ENCODE measurements around the gene IRF9.

Gene IRF9

DNA sequence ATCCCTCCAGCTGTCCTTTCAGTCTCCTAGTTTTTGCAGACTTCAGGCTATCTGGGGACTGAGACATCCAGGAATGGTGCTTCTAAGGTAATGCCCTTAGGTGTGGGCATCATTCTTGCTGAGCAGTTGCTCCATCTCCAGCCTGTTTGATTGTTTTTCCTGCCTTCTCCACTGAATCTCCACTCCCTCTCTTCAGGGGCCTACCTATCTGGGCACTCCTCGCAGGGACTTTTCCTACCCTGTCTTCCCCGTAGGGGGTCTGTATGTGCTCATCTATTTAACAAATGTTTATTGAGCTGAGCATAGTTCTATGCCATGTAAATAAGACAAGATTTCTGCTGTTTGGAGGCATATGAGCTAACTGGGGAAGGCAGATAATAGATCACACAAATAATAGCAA, 28.1 kb upstream of the IRF9 start:
- H3K36me3 ChIP-seq (ENCODE audit: control insufficient read depth, insufficient read depth, low read length): no peaks in the 10 kb centered on the region
- no peak overlapping the region for H3K23ac ChIP-seq (ENCODE audit: low read length)
- H3K79me1 ChIP-seq (ENCODE audit: low read length): no peaks in the 10 kb centered on the region
- no peak overlapping the region for H4K8ac ChIP-seq (ENCODE audit: low read depth, low read length)
- H3K56ac ChIP-seq (ENCODE audit: low read length): no peak overlapping the region
- no peak overlapping the region for H3K4ac ChIP-seq (ENCODE audit: low read depth, low read length)
- no peak overlapping the region for H3K4me2 ChIP-seq (ENCODE audit: low read length)
- H2BK15ac ChIP-seq (replicated peaks; ENCODE audit: low read depth): no peak overlapping the region
- no peak overlapping the region for H3K18ac ChIP-seq (ENCODE audit: low read length)
- WGBS (ENCODE audit: extremely low coverage, insufficient coverage, low lambda C conversion rate): no CpG with 5 or more reads among the region's 2 CpGs
- no peak overlapping the region for H2AK5ac ChIP-seq (ENCODE audit: low read length)
- H3K27ac ChIP-seq (ENCODE audit: low read depth, low read length): no peak overlapping the region
- no peak overlapping the region for H4K5ac ChIP-seq (ENCODE audit: low read length)
- H3K27me3 ChIP-seq (ENCODE audit: insufficient read depth, low read length, poor library complexity): no peaks in the 10 kb centered on the region
- no peak overlapping the region for H3K4me3 ChIP-seq (ENCODE audit: low read length)
- H3K9ac ChIP-seq (ENCODE audit: low read length): no peak overlapping the region
- no peaks in the 10 kb centered on the region for H3K79me2 ChIP-seq (ENCODE audit: control insufficient read depth, insufficient read depth, low read length)
- no peak overlapping the region for H2BK5ac ChIP-seq (ENCODE audit: low read length)
- no peak for DNase-seq
- H2BK120ac ChIP-seq (ENCODE audit: low read depth, low read length): no peak overlapping the region
- H3K4me1 ChIP-seq (ENCODE audit: control insufficient read depth, low read depth, low read length): peaks cover 1% of the 10 kb centered on the region

DNA sequence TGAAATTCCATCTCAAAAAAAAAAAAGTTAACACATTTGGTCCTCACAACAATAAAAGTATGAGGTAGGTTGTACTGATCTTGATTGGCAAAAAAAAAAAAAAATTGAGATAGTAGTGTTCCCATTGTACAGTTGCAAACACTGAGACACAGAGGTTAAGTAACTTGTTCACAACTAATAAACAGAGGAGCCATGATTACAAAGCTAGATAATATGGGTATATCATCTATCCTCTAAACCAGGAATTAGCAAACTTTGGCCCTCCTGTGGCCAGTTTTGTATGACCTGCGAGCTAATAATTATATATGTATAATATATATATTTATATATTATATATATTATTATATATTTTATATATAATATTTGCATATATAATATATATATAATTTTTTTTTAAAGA, 27.3 kb upstream of the IRF9 start:
- DNase-seq: no peak
- Histone ChIP-seq H2BK120ac (ENCODE audit: low read depth, low read length) (no peak overlapping the region), H3K79me2 (ENCODE audit: control insufficient read depth, insufficient read depth, low read length) (no peaks in the 10 kb centered on the region), H3K56ac (ENCODE audit: low read length) (no peak overlapping the region), H2BK5ac (ENCODE audit: low read length) (no peak overlapping the region), H3K23ac (ENCODE audit: low read length) (no peak overlapping the region), H3K4me2 (ENCODE audit: low read length) (no peak overlapping the region), H3K18ac (ENCODE audit: low read length) (no peak overlapping the region), H3K4ac (ENCODE audit: low read depth, low read length) (no peak overlapping the region), H3K27ac (ENCODE audit: low read depth, low read length) (no peak overlapping the region), H3K9ac (ENCODE audit: low read length) (no peak overlapping the region), H3K79me1 (ENCODE audit: low read length) (no peaks in the 10 kb centered on the region), H3K4me3 (ENCODE audit: low read length) (no peak overlapping the region), H3K27me3 (ENCODE audit: insufficient read depth, low read length, poor library complexity) (no peaks in the 10 kb centered on the region), H2AK5ac (ENCODE audit: low read length) (no peak overlapping the region), H2BK15ac (replicated peaks; ENCODE audit: low read depth) (no peak overlapping the region), H3K4me1 (ENCODE audit: control insufficient read depth, low read depth, low read length) (peaks cover 1% of the 10 kb centered on the region), H4K5ac (ENCODE audit: low read length) (no peak overlapping the region), H4K8ac (ENCODE audit: low read depth, low read length) (no peak overlapping the region), H3K36me3 (ENCODE audit: control insufficient read depth, insufficient read depth, low read length) (peaks cover 1% of the 10 kb centered on the region)
- WGBS (ENCODE audit: extremely low coverage, insufficient coverage, low lambda C conversion rate): no CpG with 5 or more reads among the region's 1 CpG

GRCh38 chr14:24135584-24135833, 25.6 kb upstream of the IRF9 start:
- no peak overlapping the region for H3K27ac ChIP-seq (ENCODE audit: low read depth, low read length)
- no peak for DNase-seq

GRCh38 chr14:24135834-24136683, 25.0 kb upstream of the IRF9 start, which contains the start of gene PSME1:
Gene PSME1, plus strand, starts transcription at chr14:24136194. Its CDS starts 69 bp downstream, at chr14:24136263.
- H2BK5ac ChIP-seq (ENCODE audit: low read length): no peak within 1 kb of the TSS
- DNase-seq: peak; percentile 87
- peaks cover 13% of the 10 kb centered on the region for H3K79me2 ChIP-seq (ENCODE audit: control insufficient read depth, insufficient read depth, low read length)
- H3K23ac ChIP-seq (ENCODE audit: low read length): peak within 1 kb of the TSS; percentile 31
- H2AK5ac ChIP-seq (ENCODE audit: low read length): no peak within 1 kb of the TSS
- peak within 1 kb of the TSS; percentile 21 for H3K18ac ChIP-seq (ENCODE audit: low read length)
- H2BK120ac ChIP-seq (ENCODE audit: low read depth, low read length): no peak within 1 kb of the TSS
- no peak within 1 kb of the TSS for H2BK15ac ChIP-seq (replicated peaks; ENCODE audit: low read depth)
- H3K4me2 ChIP-seq (ENCODE audit: low read length): peak within 1 kb of the TSS; percentile 65
- H3K4me1 ChIP-seq (ENCODE audit: control insufficient read depth, low read depth, low read length): peaks cover 4% of the 10 kb centered on the region
- peak within 1 kb of the TSS; percentile 72 for H3K4me3 ChIP-seq (ENCODE audit: low read length)
- peak within 1 kb of the TSS; percentile 87 for H3K56ac ChIP-seq (ENCODE audit: low read length)
- H3K27ac ChIP-seq (ENCODE audit: low read depth, low read length): no peak within 1 kb of the TSS
- H3K79me1 ChIP-seq (ENCODE audit: low read length): peaks cover 9% of the 10 kb centered on the region
- peak within 1 kb of the TSS; percentile 43 for H3K4ac ChIP-seq (ENCODE audit: low read depth, low read length)
- no peak within 1 kb of the TSS for H4K5ac ChIP-seq (ENCODE audit: low read length)
- H3K9ac ChIP-seq (ENCODE audit: low read length): peak within 1 kb of the TSS; percentile 85
- peaks cover 5% of the 10 kb centered on the region for H3K36me3 ChIP-seq (ENCODE audit: control insufficient read depth, insufficient read depth, low read length)
- H4K8ac ChIP-seq (ENCODE audit: low read depth, low read length): no peak within 1 kb of the TSS
- no peaks in the 10 kb centered on the region for H3K27me3 ChIP-seq (ENCODE audit: insufficient read depth, low read length, poor library complexity)
- no CpG with 5 or more reads among the region's 75 CpGs for WGBS (ENCODE audit: extremely low coverage, insufficient coverage, low lambda C conversion rate)

More at GRCh38 chr14:24135584-24135833, 25.6 kb upstream of the IRF9 start:
- Histone ChIP-seq H3K56ac (ENCODE audit: low read length) (peak overlapping the region; percentile 83), H4K5ac (ENCODE audit: low read length) (no peak overlapping the region), H3K18ac (ENCODE audit: low read length) (no peak overlapping the region), H2BK5ac (ENCODE audit: low read length) (no peak overlapping the region), H3K4me1 (ENCODE audit: control insufficient read depth, low read depth, low read length) (peaks cover 4% of the 10 kb centered on the region), H3K9ac (ENCODE audit: low read length) (peak overlapping the region; percentile 55), H2AK5ac (ENCODE audit: low read length) (no peak overlapping the region), H3K36me3 (ENCODE audit: control insufficient read depth, insufficient read depth, low read length) (peaks cover 5% of the 10 kb centered on the region), H3K23ac (ENCODE audit: low read length) (no peak overlapping the region), H3K4me2 (ENCODE audit: low read length) (peak overlapping the region; percentile 65), H2BK15ac (replicated peaks; ENCODE audit: low read depth) (no peak overlapping the region), H2BK120ac (ENCODE audit: low read depth, low read length) (no peak overlapping the region), H3K79me2 (ENCODE audit: control insufficient read depth, insufficient read depth, low read length) (peaks cover 9% of the 10 kb centered on the region), H3K27me3 (ENCODE audit: insufficient read depth, low read length, poor library complexity) (no peaks in the 10 kb centered on the region), H3K4me3 (ENCODE audit: low read length) (peak overlapping the region; percentile 26), H4K8ac (ENCODE audit: low read depth, low read length) (no peak overlapping the region), H3K4ac (ENCODE audit: low read depth, low read length) (no peak overlapping the region), H3K79me1 (ENCODE audit: low read length) (peaks cover 7% of the 10 kb centered on the region)
- no CpG with 5 or more reads among the region's 9 CpGs for WGBS (ENCODE audit: extremely low coverage, insufficient coverage, low lambda C conversion rate)

DNA sequence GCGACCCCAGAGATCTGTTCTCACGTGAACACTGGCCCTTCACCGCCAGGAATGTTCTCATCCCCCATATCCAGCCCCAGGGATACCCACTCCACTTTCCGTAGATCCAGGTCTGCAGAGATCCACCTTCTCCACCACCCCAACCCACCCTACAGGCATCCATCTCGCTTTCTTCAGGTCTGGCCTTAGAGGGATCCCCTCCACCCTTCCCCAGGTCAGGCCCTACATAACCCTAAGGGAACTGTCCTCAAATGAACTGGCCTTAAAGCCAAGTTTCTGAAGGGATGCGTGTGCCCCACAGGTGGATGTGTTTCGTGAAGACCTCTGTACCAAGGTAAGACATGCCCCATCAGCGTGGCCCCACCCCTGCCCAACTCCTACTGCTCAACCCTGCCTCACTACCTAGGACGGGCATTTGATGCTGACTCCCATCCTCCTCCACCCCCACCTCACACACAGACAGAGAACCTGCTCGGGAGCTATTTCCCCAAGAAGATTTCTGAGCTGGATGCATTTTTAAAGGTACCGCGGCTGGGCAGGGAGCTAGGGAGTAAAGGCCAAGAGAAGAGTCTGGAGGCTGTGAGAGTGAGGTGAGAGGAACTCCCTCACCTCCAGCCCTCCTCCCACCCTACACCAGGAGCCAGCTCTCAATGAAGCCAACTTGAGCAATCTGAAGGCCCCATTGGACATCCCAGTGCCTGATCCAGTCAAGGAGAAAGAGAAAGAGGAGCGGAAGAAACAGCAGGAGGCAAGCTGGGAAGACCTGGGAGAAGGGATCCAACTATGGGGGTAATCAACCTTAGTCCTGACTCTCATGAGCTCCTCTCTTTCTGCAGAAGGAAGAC, 24.2 kb upstream of the IRF9 start:
- H3K56ac ChIP-seq (ENCODE audit: low read length): peak overlapping the region; percentile 87
- H3K4ac ChIP-seq (ENCODE audit: low read depth, low read length): no peak overlapping the region
- no peak overlapping the region for H4K8ac ChIP-seq (ENCODE audit: low read depth, low read length)
- peaks cover 5% of the 10 kb centered on the region for H3K36me3 ChIP-seq (ENCODE audit: control insufficient read depth, insufficient read depth, low read length)
- H3K9ac ChIP-seq (ENCODE audit: low read length): peak overlapping the region; percentile 85
- H4K5ac ChIP-seq (ENCODE audit: low read length): no peak overlapping the region
- no peak overlapping the region for H3K27ac ChIP-seq (ENCODE audit: low read depth, low read length)
- no peak for DNase-seq
- no peak overlapping the region for H3K4me3 ChIP-seq (ENCODE audit: low read length)
- peaks cover 9% of the 10 kb centered on the region for H3K79me1 ChIP-seq (ENCODE audit: low read length)
- WGBS (ENCODE audit: extremely low coverage, insufficient coverage, low lambda C conversion rate): no CpG with 5 or more reads among the region's 13 CpGs
- no peak overlapping the region for H3K18ac ChIP-seq (ENCODE audit: low read length)
- no peaks in the 10 kb centered on the region for H3K27me3 ChIP-seq (ENCODE audit: insufficient read depth, low read length, poor library complexity)
- no peak overlapping the region for H2BK15ac ChIP-seq (replicated peaks; ENCODE audit: low read depth)
- H3K4me2 ChIP-seq (ENCODE audit: low read length): peak overlapping the region; percentile 48
- H2AK5ac ChIP-seq (ENCODE audit: low read length): no peak overlapping the region
- no peak overlapping the region for H2BK5ac ChIP-seq (ENCODE audit: low read length)
- H2BK120ac ChIP-seq (ENCODE audit: low read depth, low read length): no peak overlapping the region
- peaks cover 4% of the 10 kb centered on the region for H3K4me1 ChIP-seq (ENCODE audit: control insufficient read depth, low read depth, low read length)
- peaks cover 13% of the 10 kb centered on the region for H3K79me2 ChIP-seq (ENCODE audit: control insufficient read depth, insufficient read depth, low read length)
- no peak overlapping the region for H3K23ac ChIP-seq (ENCODE audit: low read length)
